ENCODE measurements around the gene POLD4. TPM values are rescaled to one million over a fixed set of nuclear protein-coding genes. Genes with fewer than 3 reads are reported as not detected.

The POLD4 gene
- total RNA-seq, 2 experiments from 2014 or later, result 153 to 171 TPM

GRCh38 chr11:67371189-67371910, 18.0 kb upstream of the POLD4 start:
- peak overlapping the region; percentile 52 for H3K4me2 ChIP-seq (ENCODE audit: low read length)
- ChIA-PET POLR2A (interaction anchor here (1.3 kb wide), 1 partner anchor 9 kb away, joined by 4 read pairs; no protein-coding TSS in a partner anchor), CTCF (ENCODE audit: unreplicated experiment) (interaction anchor here (0.9 to 1.6 kb wide), 3 partner anchors 15 to 26 kb away, joined by 3 to 6 read pairs (median 5); no protein-coding TSS in a partner anchor)
- H3K79me2 ChIP-seq (ENCODE audit: insufficient read depth, low read depth, low read length), result no peaks in the 10 kb centered on the region
- H3K9me2 ChIP-seq (ENCODE audit: insufficient read depth, low read length), result no peaks in the 10 kb centered on the region
- H3K27ac ChIP-seq (ENCODE audit: low read depth, low read length, poor library complexity, severe bottlenecking), result no peak overlapping the region
- no TSS peak for BruUV-seq (replicated peaks)
- H3K36me3 ChIP-seq (ENCODE audit: insufficient read depth, low read length), result no peaks in the 10 kb centered on the region
- H3K4me3 ChIP-seq (ENCODE audit: low read depth, low read length, poor library complexity, severe bottlenecking), result peak overlapping the region; percentile 22
- intact Hi-C loops (cut with micrococcal nuclease; ENCODE audit: unreplicated experiment), result no loop called here
- H3K9me3 ChIP-seq (ENCODE audit: low read length), result no peaks in the 10 kb centered on the region
- peak; percentile 60 for DNase-seq (ENCODE audit: low spot score)
- H4K20me1 ChIP-seq (ENCODE audit: insufficient read depth, low read length), result no peaks in the 10 kb centered on the region
- H3K4me1 ChIP-seq (ENCODE audit: insufficient read depth, low read length, poor library complexity, severe bottlenecking), result peaks cover 40% of the 10 kb centered on the region
- no peak overlapping the region for H2AFZ ChIP-seq (ENCODE audit: low read length)
- no peak for TF ChIP-seq EZH2phosphoT487 (IDR thresholded peaks at IDR 0.05; ENCODE audit: borderline replicate concordance, low read depth, low read length)
- TF ChIP-seq, protein P1, sequence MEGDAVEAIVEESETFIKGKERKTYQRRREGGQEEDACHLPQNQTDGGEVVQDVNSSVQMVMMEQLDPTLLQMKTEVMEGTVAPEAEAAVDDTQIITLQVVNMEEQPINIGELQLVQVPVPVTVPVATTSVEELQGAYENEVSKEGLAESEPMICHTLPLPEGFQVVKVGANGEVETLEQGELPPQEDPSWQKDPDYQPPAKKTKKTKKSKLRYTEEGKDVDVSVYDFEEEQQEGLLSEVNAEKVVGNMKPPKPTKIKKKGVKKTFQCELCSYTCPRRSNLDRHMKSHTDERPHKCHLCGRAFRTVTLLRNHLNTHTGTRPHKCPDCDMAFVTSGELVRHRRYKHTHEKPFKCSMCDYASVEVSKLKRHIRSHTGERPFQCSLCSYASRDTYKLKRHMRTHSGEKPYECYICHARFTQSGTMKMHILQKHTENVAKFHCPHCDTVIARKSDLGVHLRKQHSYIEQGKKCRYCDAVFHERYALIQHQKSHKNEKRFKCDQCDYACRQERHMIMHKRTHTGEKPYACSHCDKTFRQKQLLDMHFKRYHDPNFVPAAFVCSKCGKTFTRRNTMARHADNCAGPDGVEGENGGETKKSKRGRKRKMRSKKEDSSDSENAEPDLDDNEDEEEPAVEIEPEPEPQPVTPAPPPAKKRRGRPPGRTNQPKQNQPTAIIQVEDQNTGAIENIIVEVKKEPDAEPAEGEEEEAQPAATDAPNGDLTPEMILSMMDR (conservative IDR thresholded peaks at IDR 0.05; ENCODE audit: low read length), result peak; percentile 78

DNA sequence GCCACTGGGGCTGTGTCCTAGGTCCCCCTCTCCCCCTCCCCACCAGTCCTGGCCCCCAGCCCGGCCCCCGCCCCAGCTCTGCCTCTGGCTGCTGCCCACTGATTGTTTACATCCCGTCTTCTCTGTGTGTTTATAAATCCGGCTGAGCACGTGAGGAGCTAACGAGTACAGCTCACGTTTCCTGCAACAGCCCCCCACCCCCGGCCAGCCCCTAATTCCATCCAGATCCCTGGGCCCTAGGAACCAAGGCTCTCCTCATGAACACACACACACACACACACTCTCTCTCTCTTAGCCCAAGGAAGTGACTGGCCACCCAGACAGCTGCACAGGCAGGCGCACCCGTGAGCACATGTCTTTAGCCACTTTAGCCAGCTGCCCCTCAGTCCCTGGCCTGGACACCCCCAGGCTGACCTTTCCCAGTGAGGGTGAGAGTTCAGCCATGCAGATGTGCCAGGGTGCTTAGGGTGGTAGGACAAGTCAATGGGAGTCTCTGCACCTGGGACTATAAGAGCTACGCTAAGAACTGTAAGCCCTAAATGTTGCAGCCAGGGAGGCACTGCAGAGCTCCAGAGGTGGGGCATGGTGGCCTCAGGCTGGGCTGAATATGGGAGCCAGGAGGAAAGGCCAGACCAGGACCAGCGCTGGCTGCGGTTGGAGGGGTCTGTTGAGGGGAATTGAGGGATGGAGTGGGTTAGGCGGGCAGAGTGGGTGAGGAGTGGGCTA, 17.2 kb upstream of the POLD4 start:
- H2AFZ ChIP-seq (ENCODE audit: low read length), result no peak overlapping the region
- no peaks in the 10 kb centered on the region for H3K9me3 ChIP-seq (ENCODE audit: low read length)
- H4K20me1 ChIP-seq (ENCODE audit: insufficient read depth, low read length), result no peaks in the 10 kb centered on the region
- POLR2A ChIA-PET, result interaction anchor here (0.6 to 1.5 kb wide), 4 partner anchors 9 to 69 kb away, joined by 3 to 8 read pairs (median 4); no protein-coding TSS in a partner anchor
- peaks cover 36% of the 10 kb centered on the region for H3K4me1 ChIP-seq (ENCODE audit: insufficient read depth, low read length, poor library complexity, severe bottlenecking)
- no peak overlapping the region for H3K4me2 ChIP-seq (ENCODE audit: low read length)
- intact Hi-C loops (cut with micrococcal nuclease; ENCODE audit: unreplicated experiment), result no loop called here
- no peak overlapping the region for H3K4me3 ChIP-seq (ENCODE audit: low read depth, low read length, poor library complexity, severe bottlenecking)
- no TSS peak for BruUV-seq (replicated peaks)
- DNase-seq (ENCODE audit: low spot score), result no peak
- no peak overlapping the region for H3K27ac ChIP-seq (ENCODE audit: low read depth, low read length, poor library complexity, severe bottlenecking)
- H3K79me2 ChIP-seq (ENCODE audit: insufficient read depth, low read depth, low read length), result no peaks in the 10 kb centered on the region
- H3K36me3 ChIP-seq (ENCODE audit: insufficient read depth, low read length), result no peaks in the 10 kb centered on the region
- H3K9me2 ChIP-seq (ENCODE audit: insufficient read depth, low read length), result no peaks in the 10 kb centered on the region
- no peak for TF ChIP-seq EZH2phosphoT487 (IDR thresholded peaks at IDR 0.05; ENCODE audit: borderline replicate concordance, low read depth, low read length)
- TF ChIP-seq, protein P1 (conservative IDR thresholded peaks at IDR 0.05; ENCODE audit: low read length), result no peak
- CTCF ChIA-PET (ENCODE audit: unreplicated experiment), result interaction anchor here (0.6 to 1.6 kb wide), 5 partner anchors 14 to 34 kb away, joined by 3 to 6 read pairs (median 3); no protein-coding TSS in a partner anchor
